Naive thymus-derived CD4-positive, alpha-beta T cell (primary cell): ENCODE data around the gene PTPRN2. TPM values are rescaled to one million over a fixed set of nuclear protein-coding genes. Genes with fewer than 3 reads are reported as not detected.
A peak's percentile ranks its signal among the peaks of the same experiment; 100 is the strongest.
"Not testable (repeated sequence)": the region's sequence is repeated elsewhere in the genome, so short reads cannot be mapped to it uniquely, and the experiment has no call there.

Source experiments
- ATAC-seq: fragments of 150-1000 bp; cut with Tn5 transposase; 2 replicates; pipeline ENCODE4 v1.10.0; 2021; ENCODE audit warnings: mild to moderate bottlenecking, moderate library complexity
- CTCF ChIA-PET: fragments of 350-600 bp; sonication (Branson Sonifier 250); formaldehyde crosslinking; loops from one replicate; lab custom pipeline; 2021; ENCODE audit warnings: antibody characterized with exemption; lab: Charles Lee
- POLR2A ChIA-PET: fragments of 350-600 bp; sonication (Branson Sonifier 250); formaldehyde crosslinking; loops from one replicate; lab custom pipeline; 2021; ENCODE audit warnings: antibody characterized with exemption, inconsistent platforms; lab: Charles Lee
- DNase-seq, 9 donors: peaks; one replicate each; pipeline versions ENCODE4 v3.0.0 to v3.0.0-alpha.2; 2020 to 2022; ENCODE audit warnings: mixed read lengths in 1 of 9
- H3K27ac ChIP-seq: one replicate; pipeline ENCODE4 v1.7.0; 2013; ENCODE audit warnings: mild to moderate bottlenecking, low read depth, low read length, moderate library complexity
- H3K27me3 ChIP-seq, 2 donors: one replicate each; pipeline ENCODE4 v1.7.0; 2013; ENCODE audit warnings: low read length in 2 of 2, mild to moderate bottlenecking in 2 of 2, moderate library complexity in 2 of 2; ENCODE audit not compliant: control insufficient read depth in 2 of 2, insufficient read depth in 2 of 2
- H3K36me3 ChIP-seq, 3 experiments: 1 replicate in 2 of 3; 2 replicates in 1 of 3; pipeline ENCODE4 v1.7.0; 2013; ENCODE audit warnings: low read length in 3 of 3, mild to moderate bottlenecking in 3 of 3, moderate library complexity in 1 of 3; ENCODE audit not compliant: insufficient read depth in 3 of 3, control insufficient read depth in 2 of 3
- H3K4me1 ChIP-seq, 2 donors: one replicate each; pipeline ENCODE4 v1.7.0; 2013; ENCODE audit warnings: low read length in 2 of 2, mild to moderate bottlenecking in 2 of 2, moderate library complexity in 1 of 2; ENCODE audit not compliant: control insufficient read depth in 2 of 2, insufficient read depth in 2 of 2
- H3K4me3 ChIP-seq: 2 replicates; pipeline ENCODE4 v1.7.0; 2013; ENCODE audit warnings: mild to moderate bottlenecking, low read length
- H3K9me3 ChIP-seq, 3 experiments: 1 replicate in 2 of 3; 2 replicates in 1 of 3; pipeline ENCODE4 v1.7.0; 2013; ENCODE audit warnings: low read length in 3 of 3; ENCODE audit not compliant: control insufficient read depth in 2 of 3
- H3K27ac Mint-ChIP-seq, 9 donors: one replicate each; pipeline ENCODE4 v1.8.0; 2020 to 2022; ENCODE audit warnings: mixed read lengths in 9 of 9, mild to moderate bottlenecking in 8 of 9, moderate library complexity in 5 of 9, inconsistent platforms in 2 of 9
- H3K27me3 Mint-ChIP-seq, 5 donors: one replicate each; pipeline ENCODE4 v1.8.0; 2021 to 2022; ENCODE audit warnings: mixed read lengths in 5 of 5, mild to moderate bottlenecking in 1 of 5
- H3K36me3 Mint-ChIP-seq, 5 donors: one replicate each; pipeline ENCODE4 v1.8.0; 2020 to 2022; ENCODE audit warnings: mixed read lengths in 5 of 5, mild to moderate bottlenecking in 3 of 5, inconsistent platforms in 1 of 5
- H3K4me1 Mint-ChIP-seq, 7 donors: one replicate each; pipeline ENCODE4 v1.8.0; 2020 to 2022; ENCODE audit warnings: mixed read lengths in 7 of 7, mild to moderate bottlenecking in 3 of 7, inconsistent platforms in 1 of 7
- H3K4me3 Mint-ChIP-seq, 10 donors: one replicate each; pipeline ENCODE4 v1.8.0; 2020 to 2022; ENCODE audit warnings: mild to moderate bottlenecking in 10 of 10, mixed read lengths in 10 of 10, moderate library complexity in 6 of 10, inconsistent platforms in 2 of 10
- H3K9me3 Mint-ChIP-seq, 11 donors: one replicate each; pipeline ENCODE4 v1.8.0; 2020 to 2022; ENCODE audit warnings: mixed read lengths in 11 of 11, mild to moderate bottlenecking in 4 of 11, inconsistent platforms in 1 of 11, moderate library complexity in 1 of 11
- intact Hi-C, 2 donors: fragments of 100-400 bp; cut with micrococcal nuclease; formaldehyde crosslinking; loops; one replicate each; pipeline ENCODE4 v1.15.1; 2023
- polyA plus RNA-seq, 2 donors: library from polyadenylated mRNA; unstranded; fragments of 300-500 nt; fragmentation: Illumina TruSeq; gene quantifications; one replicate each; pipeline ENCODE4 v1.2.3, GENCODE V29; 2021
- total RNA-seq, 6 experiments: library from RNA in 5 of 6; stranded (reverse) in 5 of 6; gene quantifications; 1 replicate in 5 of 6; 2 replicates in 1 of 6; pipeline ENCODE4 v1.2.3 and lab custom pipeline; 2021 to 2026

The PTPRN2 gene
- total and polyA plus RNA-seq, 7 experiments from 2014 or later = 0.58 to 2.3 (median 1.4) TPM

DNA sequence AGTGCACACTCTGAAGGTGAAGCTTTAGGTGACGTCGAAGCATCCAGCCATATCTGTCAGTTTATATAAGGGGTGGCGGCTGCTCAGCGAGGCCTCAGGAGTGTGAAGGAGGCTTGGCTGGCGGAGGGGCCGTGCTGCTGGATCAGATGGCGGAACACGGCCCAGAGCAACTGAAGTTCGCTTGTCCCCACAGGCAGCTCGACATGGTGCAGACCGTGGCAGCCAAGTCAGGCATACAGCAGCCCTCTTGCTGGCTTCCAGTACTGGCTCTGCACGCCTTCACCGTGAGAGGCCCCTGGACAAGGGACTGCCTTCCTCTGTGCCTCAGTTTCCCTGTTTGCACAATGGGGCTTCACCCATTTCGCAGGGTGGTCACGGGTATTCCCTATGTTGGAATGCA lies 807.3 kb downstream of the PTPRN2 start:
- Mint-ChIP-seq H3K9me3 (peaks cover 0 to 3% (median 0%) of the 10 kb centered on the region in 11 donors), H3K27me3 (peaks cover 3 to 17% (median 11%) of the 10 kb centered on the region in 5 donors), H3K27ac (no peak overlapping the region), H3K4me3 (no peak overlapping the region), H3K4me1 (peaks cover 0 to 13% (median 0%) of the 10 kb centered on the region in 7 donors), H3K36me3 (peaks cover 0 to 5% (median 4%) of the 10 kb centered on the region in 5 donors)
- no peaks in the 10 kb centered on the region for H3K36me3 ChIP-seq
- intact Hi-C loops = no loop called here
- H3K27ac ChIP-seq = no peak overlapping the region
- H3K9me3 ChIP-seq = no peaks in the 10 kb centered on the region
- no peak for ATAC-seq
- ChIA-PET CTCF (no interaction called here), POLR2A (no interaction called here)
- no peaks in the 10 kb centered on the region for H3K27me3 ChIP-seq
- DNase-seq = no peak
- H3K4me1 ChIP-seq = no peaks in the 10 kb centered on the region
- H3K4me3 ChIP-seq = no peak overlapping the region

DNA sequence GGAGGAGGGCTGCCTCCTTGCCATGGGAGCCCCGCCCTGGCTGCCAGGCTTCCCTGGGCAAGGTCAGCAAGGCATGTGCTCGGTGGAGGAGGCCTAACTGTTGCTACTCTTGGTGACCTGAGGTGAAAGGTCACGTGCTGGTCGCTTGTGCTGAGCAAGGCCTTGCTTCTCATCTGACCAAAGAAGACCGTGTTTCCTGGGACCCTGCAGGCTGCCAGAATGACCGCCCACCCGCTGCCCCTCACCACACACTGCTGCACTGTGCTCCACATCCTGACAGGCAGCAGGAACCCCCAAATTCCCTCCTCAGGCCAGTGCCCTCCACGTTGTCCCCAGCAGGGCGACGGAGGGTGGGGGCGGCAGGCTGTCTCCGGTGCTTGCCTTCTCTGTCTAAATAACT lies 808.4 kb downstream of the PTPRN2 start:
- Histone ChIP-seq H3K9me3 (no peaks in the 10 kb centered on the region), H3K4me1 (no peaks in the 10 kb centered on the region), H3K36me3 (no peaks in the 10 kb centered on the region), H3K4me3 (no peak overlapping the region), H3K27me3 (no peaks in the 10 kb centered on the region), H3K27ac (no peak overlapping the region)
- Mint-ChIP-seq H3K27ac (no peak overlapping the region), H3K36me3 (peaks cover 0 to 5% (median 4%) of the 10 kb centered on the region in 5 donors), H3K4me3 (no peak overlapping the region), H3K27me3 (peaks cover 3 to 17% (median 11%) of the 10 kb centered on the region in 5 donors), H3K4me1 (peaks cover 0 to 13% (median 0%) of the 10 kb centered on the region in 7 donors), H3K9me3 (peaks cover 0 to 3% (median 0%) of the 10 kb centered on the region in 11 donors)
- POLR2A ChIA-PET = no interaction called here
- CTCF ChIA-PET = no interaction called here
- no peak for ATAC-seq
- intact Hi-C loops = no loop called here
- no peak for DNase-seq

DNA sequence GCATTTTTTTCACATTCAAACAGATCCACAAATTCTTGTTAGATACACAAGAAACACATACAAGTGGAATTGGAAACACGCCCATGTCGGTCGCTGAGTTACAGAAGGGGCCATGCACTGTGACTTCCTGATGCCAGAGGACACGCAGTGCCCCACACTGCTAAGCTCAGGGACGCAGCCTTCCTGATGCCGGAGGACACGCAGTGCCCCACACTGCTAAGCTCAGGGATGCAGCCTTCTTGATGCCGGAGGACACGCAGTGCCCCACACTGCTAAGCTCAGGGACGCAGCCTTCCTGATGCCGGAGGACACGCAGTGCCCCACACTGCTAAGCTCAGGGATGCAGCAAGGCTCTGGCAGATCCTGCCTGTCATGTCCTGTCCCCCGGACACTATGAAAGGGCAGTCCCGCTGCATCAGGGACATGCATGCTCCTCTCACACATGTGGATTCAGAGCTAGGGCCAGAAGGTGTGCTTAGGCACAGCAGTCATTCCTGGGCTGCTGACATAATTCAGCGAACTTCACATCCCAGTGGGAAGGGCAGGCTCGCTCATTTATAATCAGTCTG lies 810.3 kb downstream of the PTPRN2 start:
- CTCF ChIA-PET, H3K36me3 Mint-ChIP-seq, H3K4me3 Mint-ChIP-seq, H3K4me3 ChIP-seq, POLR2A ChIA-PET, H3K4me1 ChIP-seq, H3K9me3 Mint-ChIP-seq, intact Hi-C loops, H3K27me3 ChIP-seq, H3K27ac ChIP-seq, H3K36me3 ChIP-seq, DNase-seq, H3K9me3 ChIP-seq, ATAC-seq: not testable (repeated sequence)
- Mint-ChIP-seq H3K4me1 (peaks cover 0 to 13% (median 0%) of the 10 kb centered on the region in 7 donors), H3K27ac (peak overlapping the region in 2 of 9 donors; percentile 62 to 82), H3K27me3 (peaks cover 3 to 17% (median 11%) of the 10 kb centered on the region in 5 donors)

DNA sequence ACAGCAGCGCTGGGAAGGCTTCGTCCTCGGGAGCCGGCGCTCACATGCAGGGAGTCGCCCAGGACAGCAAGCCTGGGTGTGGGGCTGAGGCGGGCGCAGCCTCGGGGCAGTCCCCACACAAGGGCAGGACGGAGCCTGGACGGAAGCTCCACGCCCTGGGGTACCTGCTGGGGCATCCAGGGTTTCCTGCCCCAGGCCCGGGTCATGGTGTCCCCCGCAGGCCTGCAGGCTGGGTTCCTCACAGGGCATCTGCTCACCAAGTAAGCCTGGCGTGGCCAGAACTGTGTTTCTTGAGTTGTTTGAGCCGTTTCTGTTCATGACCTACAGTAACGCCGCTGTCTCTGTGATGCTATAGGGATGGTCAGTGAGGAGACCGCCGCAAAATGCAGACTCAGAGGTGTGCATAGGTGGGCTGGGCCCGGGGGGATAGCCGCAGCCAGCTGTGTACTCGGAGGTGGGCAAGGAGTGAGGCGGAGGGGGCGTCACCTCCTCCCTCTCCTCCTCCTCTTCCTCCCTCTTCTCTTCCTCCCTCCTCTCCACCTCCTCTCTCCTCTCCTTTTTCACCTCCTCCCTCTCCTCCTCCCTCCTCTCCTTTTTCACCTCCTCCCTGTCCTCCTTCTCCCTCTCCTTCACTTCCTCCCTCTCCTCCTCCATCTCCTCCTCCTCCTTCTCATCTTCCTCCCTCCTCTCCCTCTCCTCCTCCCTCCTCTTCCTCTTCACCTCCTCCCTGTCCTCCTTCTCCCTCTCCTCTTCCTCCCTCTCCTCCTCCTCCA lies 811.9 kb downstream of the PTPRN2 start:
- H3K4me3 ChIP-seq = no peak overlapping the region
- peak; percentile 36 for ATAC-seq
- Mint-ChIP-seq H3K27me3 (peaks cover 3 to 20% (median 17%) of the 10 kb centered on the region in 5 donors), H3K9me3 (peaks cover 0 to 8% (median 6%) of the 10 kb centered on the region in 11 donors), H3K4me3 (no peak overlapping the region), H3K27ac (no peak overlapping the region), H3K36me3 (peaks cover 0 to 14% (median 11%) of the 10 kb centered on the region in 5 donors), H3K4me1 (peaks cover 0 to 22% (median 0%) of the 10 kb centered on the region in 7 donors)
- no peak for DNase-seq
- H3K36me3 ChIP-seq = no peaks in the 10 kb centered on the region
- no peaks in the 10 kb centered on the region for H3K4me1 ChIP-seq
- no peaks in the 10 kb centered on the region for H3K27me3 ChIP-seq
- ChIA-PET CTCF (no interaction called here), POLR2A (no interaction called here)
- no peak overlapping the region for H3K27ac ChIP-seq
- intact Hi-C loops = no loop called here
- peaks cover 0 to 2% (median 0%) of the 10 kb centered on the region in 3 experiments for H3K9me3 ChIP-seq

DNA sequence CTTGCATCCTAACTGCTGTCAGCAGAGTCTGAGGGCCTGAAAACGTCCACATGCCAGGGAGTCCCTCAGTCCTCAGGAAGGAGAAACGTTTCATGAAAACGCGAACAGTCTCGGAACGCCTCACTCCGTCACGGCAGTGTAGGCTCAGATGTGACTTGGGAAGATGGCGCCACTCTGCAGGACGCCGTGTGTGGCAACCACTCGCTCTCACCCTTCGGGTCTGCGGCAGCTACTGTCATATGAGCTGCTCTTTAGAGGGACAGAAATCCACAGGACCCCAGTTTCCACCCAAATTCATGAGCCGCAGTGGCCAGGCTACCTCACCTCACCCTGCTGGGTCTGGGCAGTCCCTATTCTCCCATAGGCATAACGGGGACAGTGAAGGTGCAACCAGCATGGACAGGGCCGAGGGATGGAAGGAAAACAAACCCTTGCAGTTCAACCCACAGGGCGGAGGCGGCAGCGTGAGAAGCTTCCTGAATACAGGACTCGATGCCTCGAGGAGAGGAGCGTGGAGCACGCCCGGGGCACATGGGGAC lies 812.5 kb downstream of the PTPRN2 start:
- ChIA-PET CTCF (no interaction called here), POLR2A (no interaction called here)
- Mint-ChIP-seq H3K9me3 (peaks cover 0 to 10% (median 7%) of the 10 kb centered on the region in 11 donors), H3K36me3 (peaks cover 0 to 14% (median 11%) of the 10 kb centered on the region in 5 donors), H3K4me3 (no peak overlapping the region), H3K27ac (no peak overlapping the region), H3K4me1 (peaks cover 0 to 22% (median 0%) of the 10 kb centered on the region in 7 donors), H3K27me3 (peaks cover 3 to 20% (median 17%) of the 10 kb centered on the region in 5 donors)
- Histone ChIP-seq H3K9me3 (peaks cover 0 to 5% (median 0%) of the 10 kb centered on the region in 3 experiments), H3K4me3 (no peak overlapping the region), H3K36me3 (no peaks in the 10 kb centered on the region), H3K4me1 (no peaks in the 10 kb centered on the region), H3K27me3 (no peaks in the 10 kb centered on the region), H3K27ac (no peak overlapping the region)
- DNase-seq (no peak), ATAC-seq (peak; percentile 16)
- intact Hi-C loops = no loop called here

DNA sequence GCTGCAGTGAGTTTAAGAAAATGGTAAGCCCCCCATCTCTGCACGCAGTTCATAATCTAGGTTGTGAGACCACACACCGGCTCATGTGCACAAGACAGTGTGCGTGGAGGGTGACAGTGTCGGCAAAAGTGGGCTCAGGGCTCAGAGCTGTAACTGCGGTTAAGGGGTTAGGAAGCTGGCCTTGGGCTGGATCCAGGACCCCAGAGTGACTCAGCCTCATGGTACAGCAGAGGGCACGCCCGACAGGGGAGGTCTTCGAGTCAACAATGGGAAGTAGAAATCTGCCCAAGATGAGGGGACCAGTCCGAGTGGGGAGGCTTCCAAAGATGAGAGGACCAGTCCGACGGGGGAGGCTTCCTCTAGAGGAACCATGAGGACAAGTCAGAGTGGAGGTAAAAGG lies 813.1 kb downstream of the PTPRN2 start:
- Mint-ChIP-seq H3K4me1 (peaks cover 0 to 22% (median 0%) of the 10 kb centered on the region in 7 donors), H3K27ac (no peak overlapping the region), H3K27me3 (peaks cover 3 to 20% (median 17%) of the 10 kb centered on the region in 5 donors), H3K9me3 (peaks cover 0 to 10% (median 7%) of the 10 kb centered on the region in 11 donors), H3K36me3 (peaks cover 0 to 14% (median 11%) of the 10 kb centered on the region in 5 donors), H3K4me3 (no peak overlapping the region)
- Histone ChIP-seq H3K4me3 (no peak overlapping the region), H3K9me3 (peaks cover 0 to 5% (median 0%) of the 10 kb centered on the region in 3 experiments), H3K4me1 (no peaks in the 10 kb centered on the region), H3K36me3 (no peaks in the 10 kb centered on the region), H3K27ac (no peak overlapping the region), H3K27me3 (no peaks in the 10 kb centered on the region)
- DNase-seq (no peak), ATAC-seq (no peak)
- intact Hi-C loops = no loop called here
- CTCF ChIA-PET = no interaction called here
- POLR2A ChIA-PET = no interaction called here
